ENCODE results near the gene NANOGP8. TPM values are rescaled to one million over a fixed set of nuclear protein-coding genes. Genes with fewer than 3 reads are reported as not detected.
"Not testable (repeated sequence)": the region's sequence is repeated elsewhere in the genome, so short reads cannot be mapped to it uniquely, and the experiment has no call there.

The NANOGP8 gene
- total RNA-seq, 1 donor from 2014 or later, result not detected

DNA sequence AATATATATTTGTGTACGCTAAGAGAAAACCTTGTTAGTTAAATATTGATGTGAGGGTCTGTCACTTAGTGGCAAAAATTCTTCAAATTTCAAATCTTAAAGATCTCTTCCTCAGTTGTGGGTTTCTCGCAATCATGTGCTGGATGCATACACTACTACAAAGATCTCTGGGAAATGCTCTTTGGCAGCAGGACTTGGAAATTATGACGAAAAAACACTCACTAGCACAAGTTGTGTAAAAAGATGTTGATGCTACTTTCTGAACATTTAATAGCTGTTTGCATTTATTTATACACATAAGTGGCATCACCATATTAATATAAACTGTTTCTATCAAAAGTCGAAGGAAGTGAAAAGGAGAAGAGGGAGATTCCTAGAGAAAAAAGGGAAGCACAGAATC lies 10.8 kb upstream of the NANOGP8 start:
- intact Hi-C loops (cut with micrococcal nuclease), result no loop called here

- intact Hi-C loops (cut with micrococcal nuclease), result no loop called here
Observed at GRCh38 chr15:35092846-35093245, 7.8 kb upstream of the NANOGP8 start.

GRCh38 chr15:35092311-35092710 lies 7.2 kb upstream of the NANOGP8 start:
- intact Hi-C loops (cut with micrococcal nuclease), result no loop called here

GRCh38 chr15:35090104-35090807 lies 5.2 kb upstream of the NANOGP8 start:
- intact Hi-C loops (cut with micrococcal nuclease), result no loop called here

DNA sequence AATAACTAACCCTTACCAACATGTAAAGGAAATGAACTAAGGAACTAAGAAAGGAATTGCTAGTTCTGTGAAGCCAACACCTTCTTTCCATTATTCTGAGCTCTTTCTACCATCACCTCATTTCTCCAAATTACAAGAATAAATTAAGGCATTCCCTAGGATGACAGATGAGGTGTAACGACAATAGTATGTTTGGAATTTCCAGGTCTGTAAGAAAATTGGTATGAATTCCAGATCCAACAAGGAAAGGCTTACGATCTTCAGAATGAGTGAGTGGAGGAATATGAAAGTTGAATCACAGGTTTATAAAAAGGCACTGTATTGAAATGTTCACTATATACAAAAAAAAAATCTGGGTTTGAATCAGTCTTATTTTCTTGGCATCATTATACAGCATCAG lies 4.5 kb upstream of the NANOGP8 start:
- intact Hi-C loops (cut with micrococcal nuclease), result no loop called here

DNA sequence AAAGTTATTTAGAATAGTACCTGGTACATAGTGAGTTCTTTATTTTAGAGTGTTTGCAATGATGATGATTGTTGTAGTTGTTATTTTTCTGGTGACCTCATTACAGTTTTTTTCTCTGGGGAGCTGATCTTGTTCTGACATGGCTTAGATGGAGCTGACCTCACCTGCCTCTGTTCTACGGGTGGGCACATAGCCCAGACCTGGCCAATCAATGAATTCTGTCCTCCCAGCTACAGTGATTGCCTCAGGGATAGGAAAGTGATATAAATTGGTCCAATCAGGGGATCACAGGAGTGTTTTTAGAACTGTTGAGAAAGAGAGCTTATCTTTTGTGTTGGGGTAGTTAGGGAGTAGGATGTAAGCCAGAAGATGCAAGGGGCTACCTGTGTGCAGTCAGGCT lies 3.2 kb upstream of the NANOGP8 start:
- intact Hi-C loops (cut with micrococcal nuclease), result no loop called here

DNA sequence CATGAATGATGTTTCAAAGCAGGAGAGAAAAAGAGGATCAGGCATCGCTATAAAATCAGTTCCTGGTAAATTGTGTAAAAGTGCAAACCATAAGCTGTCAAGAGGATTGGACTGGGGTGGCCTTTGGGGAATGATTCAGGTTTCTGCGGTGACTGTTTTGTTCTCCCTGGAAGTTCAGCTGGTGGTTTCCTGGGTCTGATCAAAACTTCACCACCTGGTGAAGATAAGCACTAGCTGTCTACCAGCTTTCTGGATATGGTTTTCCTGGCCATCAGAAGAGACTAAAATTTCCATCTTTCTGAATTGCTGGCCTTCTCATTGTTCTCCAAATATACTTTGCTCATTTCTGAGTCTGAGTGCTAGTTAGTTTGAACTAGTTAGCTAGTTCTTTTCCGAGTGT lies 2.7 kb upstream of the NANOGP8 start:
- intact Hi-C loops (cut with micrococcal nuclease), result no loop called here

GRCh38 chr15:35082371-35083348 lies 2.4 kb downstream of the NANOGP8 start:
- intact Hi-C loops (cut with micrococcal nuclease), result not testable (repeated sequence)

- intact Hi-C loops (cut with micrococcal nuclease), result not testable (repeated sequence)
Observed at GRCh38 chr15:35081626-35082365, 3.3 kb downstream of the NANOGP8 start.

- intact Hi-C loops (cut with micrococcal nuclease), result no loop called here
Observed at GRCh38 chr15:35080226-35080625, 4.9 kb downstream of the NANOGP8 start.

DNA sequence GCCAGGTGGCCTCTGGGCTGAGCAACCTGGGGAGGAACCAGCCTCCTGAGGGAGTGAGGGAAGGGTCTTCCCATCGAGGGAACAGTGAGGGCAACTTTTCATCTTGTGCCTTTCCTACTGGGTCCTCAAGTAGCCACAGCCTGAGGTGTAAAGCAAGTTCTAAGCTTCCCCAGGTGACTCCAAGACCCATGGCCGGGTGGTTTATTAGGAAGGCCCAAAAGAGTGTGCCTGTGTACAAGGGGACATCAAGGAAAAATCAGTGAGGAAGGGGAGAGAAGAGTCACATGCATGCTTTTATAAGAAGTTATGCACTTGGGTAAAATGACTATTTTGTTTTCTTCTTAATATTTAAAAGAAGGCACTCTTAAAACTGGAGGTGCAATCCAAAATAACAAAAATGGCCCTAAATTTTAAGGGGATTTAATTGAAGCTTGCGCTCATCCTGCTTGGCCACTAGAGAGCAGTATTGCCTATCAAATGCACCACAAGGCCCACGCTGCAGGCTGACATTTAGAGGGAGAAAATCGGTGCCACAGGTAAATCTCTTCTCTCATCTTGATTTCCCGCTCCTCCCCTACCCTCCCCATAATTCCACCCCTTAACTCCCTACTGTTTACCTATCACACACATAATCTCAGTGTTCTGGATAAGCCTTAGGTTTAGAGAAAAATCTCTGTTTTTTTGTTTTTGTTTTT lies 6.7 kb downstream of the NANOGP8 start:
- intact Hi-C loops (cut with micrococcal nuclease), result loop anchor here (2.0 kb wide), 2 partner anchors 128 to 366 kb away; no protein-coding TSS in a partner anchor

DNA sequence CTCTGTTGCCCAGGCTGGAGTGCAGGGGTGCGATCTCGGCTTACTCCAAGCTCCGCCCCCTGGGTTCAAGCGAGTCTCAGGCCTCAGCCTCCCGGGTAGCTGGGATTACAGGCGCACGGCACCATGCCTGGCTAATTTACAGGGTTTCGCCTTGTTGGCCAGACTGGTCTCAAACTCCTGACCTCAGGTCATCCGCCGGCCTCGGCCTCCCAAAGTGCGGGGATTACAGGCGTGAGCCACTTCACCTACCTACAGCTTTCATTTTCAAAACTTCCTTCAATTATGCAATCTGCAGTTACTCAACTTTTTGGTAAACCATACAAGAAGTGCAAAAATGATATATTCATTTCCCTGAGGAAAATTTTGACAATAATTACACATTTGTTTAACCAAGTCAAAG lies 14.0 kb downstream of the NANOGP8 start:
- intact Hi-C loops (cut with micrococcal nuclease), result no loop called here

DNA sequence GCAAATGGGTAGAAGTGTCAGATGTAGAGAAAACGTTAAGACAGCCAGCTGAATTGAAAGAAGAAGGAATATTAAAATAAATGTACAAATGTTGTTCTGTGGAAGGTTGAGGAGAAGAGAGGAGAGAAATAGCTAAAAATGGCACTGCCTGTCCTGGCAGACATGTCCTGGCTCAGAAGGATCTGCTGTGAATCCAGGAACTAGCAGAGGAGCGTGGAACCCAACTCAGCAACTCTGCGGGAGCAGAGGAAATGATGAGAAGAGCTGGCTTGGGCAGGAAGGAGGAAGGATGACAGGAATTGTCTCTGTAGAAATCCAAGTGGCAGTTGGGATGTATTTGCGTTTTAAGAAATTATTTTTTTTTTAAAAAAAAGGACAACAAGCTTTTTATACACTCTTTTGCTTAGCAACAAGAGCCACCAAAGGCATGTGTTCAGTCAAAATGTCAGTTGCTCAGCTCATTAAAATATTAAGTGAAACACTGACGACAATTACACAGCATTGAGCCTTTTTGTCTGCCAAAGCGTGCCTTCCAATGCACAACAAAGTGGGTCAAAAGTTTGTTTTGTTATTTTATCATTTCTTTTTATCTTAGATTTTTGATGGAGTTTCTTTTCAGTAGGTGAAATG lies 16.1 kb downstream of the NANOGP8 start:
- intact Hi-C loops (cut with micrococcal nuclease), result no loop called here

GRCh38 chr15:35067496-35068347 lies 17.4 kb downstream of the NANOGP8 start:
- intact Hi-C loops (cut with micrococcal nuclease), result no loop called here

- intact Hi-C loops (cut with micrococcal nuclease), result no loop called here
Observed at GRCh38 chr15:35066094-35066493, 19.0 kb downstream of the NANOGP8 start.

DNA sequence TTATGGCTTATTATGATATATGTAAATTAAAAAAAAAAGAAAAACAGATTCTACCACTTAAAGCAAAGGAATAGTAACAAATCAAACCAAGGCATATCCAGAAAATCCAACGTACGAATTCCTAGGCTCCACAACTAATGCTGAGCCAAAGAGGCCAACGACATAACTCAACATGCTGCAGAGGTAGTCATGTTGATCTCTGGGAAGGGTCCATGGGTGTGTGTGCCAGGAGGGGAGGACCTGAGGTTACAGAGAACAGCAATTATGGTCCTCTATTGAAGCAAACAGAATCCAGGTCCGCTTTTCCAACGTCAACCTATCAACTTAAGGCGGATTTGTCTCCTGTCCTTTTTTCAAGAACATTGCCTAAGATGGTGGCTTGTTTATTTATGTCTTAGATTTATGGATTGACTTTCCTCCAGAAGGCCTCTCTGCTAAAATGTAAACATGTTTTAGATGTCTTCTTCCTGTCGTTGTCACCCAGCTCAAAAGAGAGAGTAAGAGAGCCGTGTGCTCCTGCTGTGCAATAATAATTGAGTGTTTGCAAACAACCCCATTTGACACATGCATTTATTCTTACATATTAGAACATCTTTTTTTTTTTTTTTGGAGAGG lies 20.4 kb downstream of the NANOGP8 start:
- intact Hi-C loops (cut with micrococcal nuclease), result no loop called here

DNA sequence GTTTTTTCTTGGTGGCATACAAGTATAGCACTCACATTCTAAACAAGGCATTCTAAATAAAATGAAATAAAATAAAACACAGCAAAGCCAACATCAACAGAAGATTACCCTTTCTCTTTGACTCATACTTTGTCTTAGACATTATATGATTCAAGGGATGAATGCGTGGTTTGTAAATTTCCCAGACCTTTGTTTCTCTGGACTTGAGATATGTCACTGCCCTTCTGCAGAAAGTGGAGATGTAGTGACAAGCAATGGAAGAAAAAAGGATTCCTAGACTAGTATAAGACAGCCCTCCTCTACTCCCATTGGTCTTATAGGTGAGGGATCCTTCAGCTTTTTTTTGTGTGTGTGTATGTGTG lies 22.4 kb downstream of the NANOGP8 start:
- intact Hi-C loops (cut with micrococcal nuclease), result no loop called here

DNA sequence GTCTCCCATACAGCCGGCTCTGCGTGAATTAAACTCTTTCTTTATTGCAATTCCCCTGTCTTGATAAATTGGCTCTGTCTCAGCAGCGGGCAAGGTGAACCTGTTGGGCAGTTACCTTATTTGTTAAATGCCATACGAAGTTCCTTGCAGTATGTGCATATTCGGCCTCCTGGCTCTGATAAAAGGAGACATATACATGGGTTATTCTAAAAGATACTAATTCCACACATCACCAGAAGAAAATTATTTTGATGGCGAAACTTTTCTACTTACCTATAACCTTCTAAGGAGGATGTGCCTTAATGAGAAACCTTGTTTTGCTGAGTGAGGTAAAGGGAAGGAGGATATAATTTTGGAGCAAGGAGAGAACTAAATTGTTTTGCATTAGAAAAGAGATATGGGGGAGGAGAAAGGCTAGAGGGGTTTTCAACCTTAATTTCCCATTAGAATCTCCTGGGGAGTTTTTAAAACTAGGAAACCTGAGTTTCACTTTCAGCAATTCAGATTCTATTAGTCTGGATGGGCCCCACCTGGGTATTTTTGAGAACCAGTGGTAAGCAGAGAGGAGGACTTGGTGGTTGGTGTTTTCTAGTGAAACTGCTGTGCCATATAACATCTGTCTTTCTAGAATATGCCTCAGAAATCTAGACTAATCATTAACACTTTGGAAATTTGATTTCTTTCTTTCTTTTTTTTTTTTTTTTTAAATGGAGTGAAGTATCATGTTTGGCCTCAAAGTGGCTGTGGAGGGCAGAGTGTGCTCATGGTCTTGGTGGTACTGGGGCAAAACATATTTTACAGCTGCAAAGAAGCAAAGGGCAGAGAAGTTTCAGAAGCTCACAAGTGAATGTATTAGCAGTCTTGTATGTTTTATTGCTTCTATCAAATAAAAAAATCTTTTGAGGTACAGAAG lies 23.0 kb downstream of the NANOGP8 start:
- intact Hi-C loops (cut with micrococcal nuclease), result no loop called here

Data from T-helper 2 cell treated with Interferon-gamma antibody and Interleukin-4, amounts not matched to agents 100 ng/mL and 5 ng/mL, for 36 hours (primary cell).